Thyroid gland (tissue), 4 donors: ENCODE measurements around the gene CYP2S1.
"Not testable (repeated sequence)": the region's sequence is repeated elsewhere in the genome, so short reads cannot be mapped to it uniquely, and the experiment has no call there.

Experiments
- CTCF ChIP-seq, 6 experiments: fragments of 200-600 bp in 3 of 6; fragments of 450-650 bp in 3 of 6; sonication (generic) in 3 of 6; IDR thresholded peaks; one replicate each; pipeline ENCODE4 v1.5.1; 2016 to 2019; ENCODE audit warnings: antibody characterized with exemption in 6 of 6, mild to moderate bottlenecking in 2 of 6, inconsistent platforms in 1 of 6, moderate library complexity in 1 of 6
- POLR2A ChIP-seq, 2 donors: fragments of 450-650 bp; IDR thresholded peaks; one replicate each; pipeline ENCODE4 v1.6.1; 2017; ENCODE audit warnings: antibody characterized with exemption in 2 of 2, mild to moderate bottlenecking in 2 of 2, moderate library complexity in 1 of 2

GRCh38 chr19:41229338-41229737 is 36.3 kb downstream of the CYP2S1 start:
- not testable (repeated sequence) for TF ChIP-seq CTCF, POLR2A (IDR thresholded peaks at IDR 0.05)
